Ovary (tissue), 9 donors: ENCODE measurements around the gene C1orf122. TPM values are rescaled to one million over a fixed set of nuclear protein-coding genes. Genes with fewer than 3 reads are reported as not detected.

Experiments used
- DNase-seq, 5 donors: peaks; one replicate each; pipeline ENCODE4 v3.0.0-alpha.2; 2019 to 2020
- H3K27ac ChIP-seq, 2 donors: fragments of 200-600 bp; one replicate each; pipeline versions ENCODE4 v1.5.1 to v1.8.0; 2019 to 2022
- H3K27me3 ChIP-seq: fragments of 200-600 bp; one replicate; pipeline ENCODE4 v1.8.0; 2022
- H3K36me3 ChIP-seq: fragments of 200-600 bp; sonication (generic); one replicate; pipeline ENCODE4 v1.5.1; 2019
- H3K4me1 ChIP-seq: one replicate; pipeline ENCODE4 v1.8.1; 2013; ENCODE audit warnings: mild to moderate bottlenecking, moderate library complexity; ENCODE audit not compliant: insufficient read depth
- H3K4me3 ChIP-seq: fragments of 200-600 bp; sonication (generic); one replicate; pipeline ENCODE4 v1.5.1; 2017
- H3K9me3 ChIP-seq, 2 donors: fragments of 200-600 bp in 1 of 2; sonication (generic) in 1 of 2; one replicate each; pipeline versions ENCODE4 v1.5.1 to v1.8.1; 2013 to 2019; ENCODE audit warnings: mild to moderate bottlenecking in 1 of 2, moderate library complexity in 1 of 2
- CTCF ChIP-seq, 3 donors: fragments of 450-650 bp in 2 of 3; fragments of 200-600 bp in 1 of 3; IDR thresholded peaks; one replicate each; pipeline versions ENCODE4 v1.5.1 to v1.8.0; 2016 to 2022; ENCODE audit warnings: antibody characterized with exemption in 3 of 3, mild to moderate bottlenecking in 1 of 3
- EP300 ChIP-seq: sonication (generic); formaldehyde crosslinking; IDR thresholded peaks from one replicate; pipeline ENCODE4 v1.6.1; 2017; ENCODE audit warnings: antibody characterized with exemption
- POLR2A ChIP-seq: fragments of 450-650 bp; IDR thresholded peaks from one replicate; pipeline ENCODE4 v1.6.1; 2017; ENCODE audit warnings: antibody characterized with exemption, mild to moderate bottlenecking, moderate library complexity
- WGBS, 3 donors: extraction: QIAGEN DNeasy Blood & Tissue Kit in 1 of 3; methylation state at CpG; one replicate each; pipeline versions ENCODE4 v1.1.5 to v1.1.7; 2013 to 2017; 5-methylcytosine and 5-hydroxymethylcytosine counted together
- intact Hi-C, 4 donors: fragments of 100-400 bp; cut with DNase I; formaldehyde crosslinking; loops; one replicate each; pipeline versions ENCODE4 v1.11.0 to v1.15.1; 2022 to 2023
- polyA plus RNA-seq, 2 donors: library from polyadenylated mRNA; stranded (reverse); fragments of 200-250 nt in 1 of 2; fragments of 350-450 nt in 1 of 2; fragmentation: Illumina TruSeq in 1 of 2; extraction: RNeasy Lipid Tissue Mini Kit (QIAGEN cat#74804) in 1 of 2; gene quantifications; one replicate each; pipeline ENCODE4 v1.2.3, GENCODE V29; 2013 to 2014
- total RNA-seq, 7 donors: library from RNA; depleted of rRNA in 2 of 7; stranded (reverse); fragments of >200 nt in 2 of 7; fragmentation: NEBNext Ultra II Directional in 3 of 7; extraction: Animal tissue kit (Norgen Biotek cat#: 25700) in 3 of 7; gene quantifications; one replicate each; pipeline versions ENCODE4 v1.1.0 to v1.2.4, GENCODE V29; 2016 to 2023
- donor health status: DM: no; HTN: no; CAD: no; lungs with moderate emphysema.
- donor health status: DM: no; HTN: no; CAD: no.
- donor health status: Bipolar disorder and iron deficiency.
- donor health status: DM: yes; HTN: yes; CAD: no.
- donor health status: DM: no; HTN: no; CAD: no.
- donor health status: DM: yes; HTN: yes; CAD: no.

The C1orf122 gene
- total and polyA plus RNA-seq, 9 donors: 10.3 to 56.2 (median 31.9) TPM

GRCh38 chr1:37839676-37840075, 32.1 kb downstream of the C1orf122 start:
- Histone ChIP-seq H3K27me3 (no peaks in the 10 kb centered on the region), H3K9me3 (no peaks in the 10 kb centered on the region), H3K36me3 (no peaks in the 10 kb centered on the region), H3K27ac (no peak overlapping the region), H3K4me3 (no peak overlapping the region), H3K4me1 (peaks cover 4% of the 10 kb centered on the region)
- TF ChIP-seq EP300 (no peak), CTCF (IDR thresholded peaks at IDR 0.05) (no peak), POLR2A (no peak)
- DNase-seq: no peak
- intact Hi-C loops: no loop called here
- WGBS, 3 donors: 74 to 81% (median 80%) methylated on average over 10 of the region's 10 CpGs

- Histone ChIP-seq H3K4me1 (peaks cover 4% of the 10 kb centered on the region), H3K4me3 (no peak overlapping the region), H3K36me3 (no peaks in the 10 kb centered on the region), H3K27ac (no peak overlapping the region), H3K27me3 (no peaks in the 10 kb centered on the region), H3K9me3 (no peaks in the 10 kb centered on the region)
- 16 to 44% (median 33%) methylated on average over 1 of the region's 1 CpG for WGBS, 3 donors
- DNase-seq: peak in 3 of 5 donors; percentile 17 to 54 (median 45)
- intact Hi-C loops: no loop called here
- TF ChIP-seq EP300: no peak
- TF ChIP-seq CTCF (IDR thresholded peaks at IDR 0.05): no peak
- no peak for TF ChIP-seq POLR2A
Measured at GRCh38 chr1:37840711-37841110, 33.1 kb downstream of the C1orf122 start.

- no peak for TF ChIP-seq EP300
- TF ChIP-seq POLR2A: no peak
- TF ChIP-seq CTCF (IDR thresholded peaks at IDR 0.05): no peak
- peaks cover 4% of the 10 kb centered on the region for H3K4me1 ChIP-seq
- no peaks in the 10 kb centered on the region for H3K36me3 ChIP-seq
- no peak overlapping the region for H3K27ac ChIP-seq
- intact Hi-C loops: no loop called here
- no peak overlapping the region for H3K4me3 ChIP-seq
- H3K27me3 ChIP-seq: no peaks in the 10 kb centered on the region
- no peaks in the 10 kb centered on the region for H3K9me3 ChIP-seq
- 74 to 84% (median 83%) methylated on average over 3 of the region's 3 CpGs for WGBS, 3 donors
- DNase-seq: no peak
Measured at GRCh38 chr1:37841652-37842051, 34.1 kb downstream of the C1orf122 start.

GRCh38 chr1:37844536-37844935, 36.9 kb downstream of the C1orf122 start:
- DNase-seq: no peak
- TF ChIP-seq POLR2A: no peak
- intact Hi-C loops: no loop called here
- no peaks in the 10 kb centered on the region for H3K27me3 ChIP-seq
- no peak overlapping the region for H3K27ac ChIP-seq
- H3K4me3 ChIP-seq: no peak overlapping the region
- peaks cover 12% of the 10 kb centered on the region for H3K4me1 ChIP-seq
- H3K9me3 ChIP-seq: no peaks in the 10 kb centered on the region
- no peaks in the 10 kb centered on the region for H3K36me3 ChIP-seq

- H3K27ac ChIP-seq: no peak overlapping the region
- intact Hi-C loops: no loop called here
- no peak for TF ChIP-seq POLR2A
- TF ChIP-seq CTCF (IDR thresholded peaks at IDR 0.05): no peak
- no peak for TF ChIP-seq EP300
- no peak for DNase-seq
- H3K27me3 ChIP-seq: no peaks in the 10 kb centered on the region
- no peaks in the 10 kb centered on the region for H3K9me3 ChIP-seq
- no peak overlapping the region for H3K4me3 ChIP-seq
- 87 to 95% (median 92%) methylated on average over 5 of the region's 5 CpGs for WGBS, 3 donors
- H3K4me1 ChIP-seq: peaks cover 14% of the 10 kb centered on the region
- no peaks in the 10 kb centered on the region for H3K36me3 ChIP-seq
Measured at GRCh38 chr1:37845049-37845646, 37.6 kb downstream of the C1orf122 start.
